OCI-LY7 (cell line): ENCODE results near the gene RHBDD1. TPM values are rescaled to one million over a fixed set of nuclear protein-coding genes. Genes with fewer than 3 reads are reported as not detected.

ENCODE experiments used
- BruUV-seq: library from RNA; stranded (reverse); fragments of 400-500 nt; replicated peaks from 2 replicates; lab custom pipeline; 2021; lab: Mats Ljungman, UMichigan
- CTCF ChIA-PET: fragments of 300-600 bp; sonication (Branson Sonifier 250); formaldehyde crosslinking; loops from one replicate; lab custom pipeline; 2022; ENCODE audit warnings: antibody characterized with exemption; ENCODE audit not compliant: unreplicated experiment; lab: Charles Lee
- POLR2A ChIA-PET: fragments of 300-600 bp; sonication (Branson Sonifier 250); formaldehyde crosslinking; loops from one replicate; lab custom pipeline; 2022; ENCODE audit warnings: antibody characterized with exemption; lab: Charles Lee
- DNase-seq: peaks from one replicate; pipeline ENCODE4 v3.0.0-alpha.2; 2015; ENCODE audit warnings: low spot score
- H2AFZ ChIP-seq: fragments of 200-600 bp; sonication (generic), shearing (Covaris generic); 2 replicates; pipeline ENCODE4 v1.6.1; 2014; ENCODE audit warnings: mild to moderate bottlenecking, antibody characterized with exemption, low read length, moderate library complexity
- H3K27ac ChIP-seq: fragments of 200-600 bp; sonication (generic); 2 replicates; pipeline ENCODE4 v1.5.1; 2014; ENCODE audit warnings: mixed run types, low read depth, mild to moderate bottlenecking, moderate library complexity, low read length, inconsistent platforms; ENCODE audit not compliant: poor library complexity, severe bottlenecking
- H3K36me3 ChIP-seq: fragments of 200-600 bp; sonication (generic); 2 replicates; pipeline ENCODE4 v1.6.1; 2014; ENCODE audit warnings: mild to moderate bottlenecking, antibody characterized with exemption, low read length, moderate library complexity, mixed read lengths; ENCODE audit not compliant: insufficient read depth
- H3K4me1 ChIP-seq: fragments of 200-600 bp; sonication (generic); 2 replicates; pipeline ENCODE4 v1.5.1; 2014; ENCODE audit warnings: mild to moderate bottlenecking, low read length; ENCODE audit not compliant: insufficient read depth, poor library complexity, severe bottlenecking
- H3K4me2 ChIP-seq: fragments of 200-600 bp; sonication (generic); 2 replicates; pipeline ENCODE4 v1.6.1; 2014; ENCODE audit warnings: mild to moderate bottlenecking, low read length
- H3K4me3 ChIP-seq: fragments of 200-600 bp; sonication (generic); 2 replicates; pipeline ENCODE4 v1.5.1; 2014; ENCODE audit warnings: mild to moderate bottlenecking, low read depth, low read length; ENCODE audit not compliant: poor library complexity, severe bottlenecking
- H3K79me2 ChIP-seq: fragments of 200-600 bp; sonication (generic); 2 replicates; pipeline ENCODE4 v1.6.1; 2016; ENCODE audit warnings: low read depth, mild to moderate bottlenecking, low read length, moderate library complexity, mixed read lengths; ENCODE audit not compliant: insufficient read depth
- H3K9me2 ChIP-seq: fragments of 200-600 bp; sonication (generic); 2 replicates; pipeline ENCODE4 v1.6.1; 2016; ENCODE audit warnings: mild to moderate bottlenecking, low read length, mixed read lengths; ENCODE audit not compliant: insufficient read depth
- H3K9me3 ChIP-seq: fragments of 200-600 bp; sonication (generic); 2 replicates; pipeline ENCODE4 v1.6.1; 2014; ENCODE audit warnings: mild to moderate bottlenecking, mixed run types, low read length, mixed read lengths
- H4K20me1 ChIP-seq: fragments of 200-600 bp; sonication (generic); 2 replicates; pipeline ENCODE4 v1.6.1; 2014; ENCODE audit warnings: mild to moderate bottlenecking, antibody characterized with exemption, low read length, moderate library complexity, mixed read lengths; ENCODE audit not compliant: insufficient read depth
- CTCF ChIP-seq: fragments of 200-600 bp; sonication (generic); conservative IDR thresholded peaks from 2 replicates; pipeline ENCODE4 v1.5.1; 2014; ENCODE audit warnings: mild to moderate bottlenecking, antibody characterized with exemption, low read length, moderate library complexity, mixed read lengths
- EZH2phosphoT487 ChIP-seq: fragments of 200-600 bp; sonication (generic); IDR thresholded peaks from 2 replicates; pipeline ENCODE4 v1.6.1; 2018; ENCODE audit warnings: low read depth, borderline replicate concordance, mild to moderate bottlenecking, mixed run types, antibody characterized with exemption, low read length, moderate library complexity, mixed read lengths
- intact Hi-C: fragments of 100-400 bp; cut with micrococcal nuclease; formaldehyde crosslinking; loops from one replicate; pipeline ENCODE4 v1.10.0; 2022; ENCODE audit not compliant: unreplicated experiment
- total RNA-seq, 2 experiments: library from RNA; depleted of rRNA in 1 of 2; stranded (reverse); fragments of >200 nt in 1 of 2; shearing (Covaris generic) in 1 of 2; gene quantifications; 2 replicates each; pipeline ENCODE4 v1.2.3, GENCODE V29; 2014 to 2022

Gene RHBDD1
- total RNA-seq, 2 experiments from 2014 or later = 40.8 to 80.3 TPM

- no peak overlapping the region for H3K27ac ChIP-seq
- no peaks in the 10 kb centered on the region for H3K9me2 ChIP-seq
- H3K4me3 ChIP-seq = no peak overlapping the region
- no peak for DNase-seq
- H3K4me2 ChIP-seq = no peak overlapping the region
- TF ChIP-seq EZH2phosphoT487 = no peak
- TF ChIP-seq CTCF = no peak
- H3K4me1 ChIP-seq = peaks cover 8% of the 10 kb centered on the region
- no TSS peak for BruUV-seq
- H3K9me3 ChIP-seq = no peaks in the 10 kb centered on the region
- intact Hi-C loops = loop anchor here (5.0 kb wide), 1 partner anchor 35 kb away; no protein-coding TSS in a partner anchor
- H2AFZ ChIP-seq = no peak overlapping the region
- H3K79me2 ChIP-seq = no peaks in the 10 kb centered on the region
- POLR2A ChIA-PET = interaction anchor here (1.1 to 4.4 kb wide), 2 partner anchors 10 to 66 kb away, joined by 3 to 25 read pairs; no protein-coding TSS in a partner anchor
- CTCF ChIA-PET = no interaction called here
- H4K20me1 ChIP-seq = no peaks in the 10 kb centered on the region
- H3K36me3 ChIP-seq = peaks cover 31% of the 10 kb centered on the region
Measured at GRCh38 chr2:226892729-226893128, 56.9 kb downstream of the RHBDD1 start.

- ChIA-PET CTCF (no interaction called here), POLR2A (no interaction called here)
- no peak overlapping the region for H3K27ac ChIP-seq
- H3K4me2 ChIP-seq = no peak overlapping the region
- no peak for DNase-seq
- peaks cover 35% of the 10 kb centered on the region for H3K36me3 ChIP-seq
- no peak overlapping the region for H2AFZ ChIP-seq
- H3K4me3 ChIP-seq = no peak overlapping the region
- BruUV-seq = no TSS peak
- TF ChIP-seq CTCF (no peak), EZH2phosphoT487 (no peak)
- intact Hi-C loops = loop anchor here (5.0 kb wide), 1 partner anchor 36 kb away; no protein-coding TSS in a partner anchor
- no peaks in the 10 kb centered on the region for H3K9me3 ChIP-seq
- H3K9me2 ChIP-seq = no peaks in the 10 kb centered on the region
- H3K79me2 ChIP-seq = no peaks in the 10 kb centered on the region
- peaks cover 10% of the 10 kb centered on the region for H3K4me1 ChIP-seq
- no peaks in the 10 kb centered on the region for H4K20me1 ChIP-seq
Measured at GRCh38 chr2:226893216-226893615, 57.4 kb downstream of the RHBDD1 start.

GRCh38 chr2:226894752-226895151 lies 58.9 kb downstream of the RHBDD1 start:
- no peak for DNase-seq
- H3K79me2 ChIP-seq = no peaks in the 10 kb centered on the region
- no peak overlapping the region for H3K4me3 ChIP-seq
- H4K20me1 ChIP-seq = no peaks in the 10 kb centered on the region
- intact Hi-C loops = loop anchor here (5.0 kb wide), 1 partner anchor 37 kb away; no protein-coding TSS in a partner anchor
- TF ChIP-seq EZH2phosphoT487 = no peak
- TF ChIP-seq CTCF = no peak
- no peak overlapping the region for H2AFZ ChIP-seq
- peaks cover 25% of the 10 kb centered on the region for H3K4me1 ChIP-seq
- H3K36me3 ChIP-seq = peaks cover 34% of the 10 kb centered on the region
- no peaks in the 10 kb centered on the region for H3K9me2 ChIP-seq
- no TSS peak for BruUV-seq
- ChIA-PET POLR2A (interaction anchor here (0.6 to 1.6 kb wide), 5 partner anchors 10 to 46 kb away, joined by 3 to 5 read pairs (median 3); no protein-coding TSS in a partner anchor), CTCF (no interaction called here)
- H3K27ac ChIP-seq = no peak overlapping the region
- no peaks in the 10 kb centered on the region for H3K9me3 ChIP-seq
- no peak overlapping the region for H3K4me2 ChIP-seq
